IMR-90 (cell line): ENCODE measurements around the gene HNRNPAB. TPM values are rescaled to one million over a fixed set of nuclear protein-coding genes. Genes with fewer than 3 reads are reported as not detected.

Experiments used
- ATAC-seq: fragments of 200-7000 bp; cut with Tn5 transposase; 2 replicates; pipeline ENCODE4 v1.9.1; 2020; ENCODE audit warnings: low read depth, mild to moderate bottlenecking, moderate library complexity
- BruUV-seq: library from RNA; stranded (reverse); fragments of 400-500 nt; replicated peaks from 2 replicates; lab custom pipeline; 2021; lab: Mats Ljungman, UMichigan
- CTCF ChIA-PET: fragments of 300-600 bp; formaldehyde crosslinking; extraction: SDS; loops from one replicate; lab custom pipeline; 2021; ENCODE audit warnings: antibody characterized with exemption; lab: Yijun Ruan, JAX
- POLR2A ChIA-PET: fragments of 300-600 bp; sonication (Branson Sonifier 250); formaldehyde crosslinking; loops from one replicate; lab custom pipeline; 2022; ENCODE audit warnings: antibody characterized with exemption; ENCODE audit not compliant: unreplicated experiment; lab: Charles Lee
- DNase-seq: peaks from one replicate; pipeline ENCODE4 v3.0.0; 2013
- H2AFZ ChIP-seq: replicated peaks from 2 replicates; pipeline ENCODE3; 2013; ENCODE audit warnings: low read length, mild to moderate bottlenecking; ENCODE audit not compliant: poor library complexity
- H2AK5ac ChIP-seq: 2 replicates; pipeline ENCODE4 v1.6.1; 2013; ENCODE audit warnings: low read depth, low read length, inconsistent platforms
- H2AK9ac ChIP-seq: replicated peaks from 2 replicates; pipeline ENCODE3; 2013; ENCODE audit warnings: mild to moderate bottlenecking, low read depth, low read length, moderate library complexity; ENCODE audit not compliant: poor library complexity
- H2BK120ac ChIP-seq: 2 replicates; pipeline ENCODE4 v1.6.1; 2013; ENCODE audit warnings: low read depth, low read length, inconsistent platforms
- H2BK15ac ChIP-seq: 3 replicates; pipeline ENCODE4 v1.6.1; 2013; ENCODE audit warnings: low read depth, low read length, inconsistent platforms
- H2BK20ac ChIP-seq: 2 replicates; pipeline ENCODE4 v1.6.1; 2013; ENCODE audit warnings: low read depth, mild to moderate bottlenecking, inconsistent platforms, low read length, moderate library complexity
- H2BK5ac ChIP-seq: 2 replicates; pipeline ENCODE4 v1.6.1; 2013; ENCODE audit warnings: mild to moderate bottlenecking, low read depth, low read length, inconsistent platforms; ENCODE audit not compliant: poor library complexity, severe bottlenecking
- H3K14ac ChIP-seq: replicated peaks from 2 replicates; pipeline ENCODE4 v1.6.1; 2013; ENCODE audit warnings: low read depth, low read length, inconsistent platforms
- H3K18ac ChIP-seq: 2 replicates; pipeline ENCODE4 v1.6.1; 2013; ENCODE audit warnings: low read depth, low read length, control low read depth
- H3K23ac ChIP-seq: 2 replicates; pipeline ENCODE4 v1.6.1; 2013; ENCODE audit warnings: low read depth, low read length, inconsistent platforms
- H3K27ac ChIP-seq: 2 replicates; pipeline ENCODE4 v1.5.1; 2013; ENCODE audit warnings: mild to moderate bottlenecking, control low read depth, low read length; ENCODE audit not compliant: insufficient read depth
- H3K27me3 ChIP-seq: 2 replicates; pipeline ENCODE4 v1.6.1; 2013; ENCODE audit warnings: low read length; ENCODE audit not compliant: control insufficient read depth, insufficient read depth
- H3K36me3 ChIP-seq: 2 replicates; pipeline ENCODE4 v1.6.1; 2013; ENCODE audit warnings: low read length, mixed read lengths; ENCODE audit not compliant: control insufficient read depth, insufficient read depth
- H3K4ac ChIP-seq: 2 replicates; pipeline ENCODE4 v1.6.1; 2013; ENCODE audit warnings: low read depth, low read length, inconsistent platforms
- H3K4me1 ChIP-seq: 2 replicates; pipeline ENCODE4 v1.6.1; 2013; ENCODE audit warnings: low read length, mixed read lengths; ENCODE audit not compliant: control insufficient read depth, insufficient read depth
- H3K4me2 ChIP-seq: 2 replicates; pipeline ENCODE4 v1.6.1; 2013; ENCODE audit warnings: low read depth, mild to moderate bottlenecking, control low read depth, low read length, moderate library complexity
- H3K4me3 ChIP-seq: 2 replicates; pipeline ENCODE4 v1.5.1; 2013; ENCODE audit warnings: low read depth, mild to moderate bottlenecking, control low read depth, low read length, moderate library complexity; ENCODE audit not compliant: insufficient read depth
- H3K56ac ChIP-seq: 2 replicates; pipeline ENCODE4 v1.6.1; 2013; ENCODE audit warnings: low read length, inconsistent platforms; ENCODE audit not compliant: insufficient read depth; ENCODE audit errors: extremely low read depth
- H3K79me1 ChIP-seq, 2 experiments: 2 replicates each; pipeline ENCODE4 v1.6.1; 2013; ENCODE audit warnings: low read length in 2 of 2, inconsistent platforms in 1 of 2, low read depth in 1 of 2
- H3K9ac ChIP-seq: 2 replicates; pipeline ENCODE4 v1.6.1; 2013; ENCODE audit warnings: low read depth, low read length, control low read depth
- H3K9me1 ChIP-seq: 2 replicates; pipeline ENCODE4 v1.6.1; 2013; ENCODE audit warnings: low read length, inconsistent platforms; ENCODE audit not compliant: insufficient read depth
- H3K9me3 ChIP-seq: 2 replicates; pipeline ENCODE4 v1.6.1; 2013; ENCODE audit warnings: low read length; ENCODE audit not compliant: control insufficient read depth, insufficient read depth
- H4K20me1 ChIP-seq: 2 replicates; pipeline ENCODE4 v1.6.1; 2013; ENCODE audit warnings: low read length, inconsistent platforms; ENCODE audit not compliant: insufficient read depth
- H4K5ac ChIP-seq: 2 replicates; pipeline ENCODE4 v1.6.1; 2013; ENCODE audit warnings: mild to moderate bottlenecking, low read depth, low read length, control low read depth
- H4K8ac ChIP-seq, 2 experiments: 2 replicates each; pipeline ENCODE4 v1.6.1; 2013; ENCODE audit warnings: low read depth in 2 of 2, low read length in 2 of 2, control low read depth in 1 of 2, inconsistent platforms in 1 of 2
- H4K91ac ChIP-seq: 2 replicates; pipeline ENCODE4 v1.6.1; 2013; ENCODE audit warnings: low read depth, low read length, inconsistent platforms; ENCODE audit not compliant: insufficient read depth
- CEBPB ChIP-seq: IDR thresholded peaks from 2 replicates; pipeline ENCODE4 v1.6.1; 2012; ENCODE audit warnings: low read depth, low read length, improper control_type of control experiment
- CHD1 ChIP-seq: IDR thresholded peaks from 2 replicates; pipeline ENCODE4 v1.6.1; 2012; ENCODE audit warnings: low read depth, low read length, improper control_type of control experiment
- CTCF ChIP-seq: conservative IDR thresholded peaks from 2 replicates; pipeline ENCODE4 v1.5.1; 2012; ENCODE audit warnings: mild to moderate bottlenecking, low read depth, low read length, improper control_type of control experiment
- ELK1 ChIP-seq: fragments of 150-350 bp; IDR thresholded peaks from 2 replicates; pipeline ENCODE4 v1.6.1; 2016; ENCODE audit warnings: low read depth, mild to moderate bottlenecking, low read length, moderate library complexity, borderline replicate concordance
- FOS ChIP-seq: fragments of 150-350 bp; IDR thresholded peaks from 2 replicates; pipeline ENCODE4 v1.6.1; 2016; ENCODE audit warnings: low read depth, low read length
- MAFK ChIP-seq: IDR thresholded peaks from 2 replicates; pipeline ENCODE4 v1.6.1; 2012; ENCODE audit warnings: low read depth, low read length, improper control_type of control experiment
- MAZ ChIP-seq: IDR thresholded peaks from 2 replicates; pipeline ENCODE4 v1.6.1; 2012; ENCODE audit warnings: low read depth, mild to moderate bottlenecking, low read length, improper control_type of control experiment, moderate library complexity, borderline replicate concordance
- MXI1 ChIP-seq: IDR thresholded peaks from 2 replicates; pipeline ENCODE4 v1.6.1; 2012; ENCODE audit warnings: low read depth, mild to moderate bottlenecking, low read length, moderate library complexity, borderline replicate concordance
- NFE2L2 ChIP-seq: fragments of 150-350 bp; IDR thresholded peaks from 2 replicates; pipeline ENCODE4 v1.6.1; 2016; ENCODE audit warnings: low read depth, mild to moderate bottlenecking, low read length
- POLR2A ChIP-seq: IDR thresholded peaks from 2 replicates; pipeline ENCODE4 v1.6.1; 2012; ENCODE audit warnings: mild to moderate bottlenecking, low read depth, low read length
- RAD21 ChIP-seq: IDR thresholded peaks from 2 replicates; pipeline ENCODE4 v1.6.1; 2012; ENCODE audit warnings: low read length, improper control_type of control experiment
- RCOR1 ChIP-seq: IDR thresholded peaks from 2 replicates; pipeline ENCODE4 v1.6.1; 2012; ENCODE audit warnings: mild to moderate bottlenecking, low read length, improper control_type of control experiment; ENCODE audit not compliant: insufficient replicate concordance
- RFX5 ChIP-seq: IDR thresholded peaks from 2 replicates; pipeline ENCODE4 v1.8.0; 2012; ENCODE audit warnings: low read depth, mild to moderate bottlenecking, low read length, moderate library complexity
- USF2 ChIP-seq: fragments of 150-350 bp; IDR thresholded peaks from 2 replicates; pipeline ENCODE4 v1.6.1; 2017; ENCODE audit warnings: mild to moderate bottlenecking, antibody characterized with exemption, low read length, low read depth
- WGBS, 2 experiments: methylation state at CpG; one replicate each; pipeline versions ENCODE4 v1.1.5 to v1.1.7; 2013; ENCODE audit warnings: missing lambda C conversion rate in 2 of 2; ENCODE audit not compliant: insufficient read length in 1 of 2; ENCODE audit errors: extremely low coverage in 2 of 2; 5-methylcytosine and 5-hydroxymethylcytosine counted together
- dilution Hi-C: fragments of 300-500 bp; cut with HindIII; formaldehyde crosslinking; loops from one replicate; pipeline ENCODE4 v1.14.3; 2018; ENCODE audit warnings: low sequenced_read_pairs; ENCODE audit not compliant: unreplicated experiment
- in situ Hi-C: fragments of 300-500 bp; cut with MboI; formaldehyde crosslinking; loops from 3 replicates; pipeline ENCODE4 v1.14.3; 2019; ENCODE audit warnings: low sequenced_read_pairs, inconsistent platforms, mixed read lengths
- intact Hi-C: fragments of 100-400 bp; cut with micrococcal nuclease; formaldehyde crosslinking; loops from 2 replicates; pipeline ENCODE4 v1.10.0; 2022
- polyA plus RNA-seq, 3 experiments: library from polyadenylated mRNA; depleted of rRNA; stranded (reverse); fragments of >200 nt; gene quantifications; 2 replicates each; pipeline ENCODE4 v1.2.3, GENCODE V29; 2012; ENCODE audit warnings: low replicate concordance in 1 of 3
- total RNA-seq: library from RNA; depleted of rRNA; stranded (reverse); fragments of >200 nt; gene quantifications from 2 replicates; pipeline ENCODE4 v1.2.3, GENCODE V29; 2012

Gene HNRNPAB
- total and polyA plus RNA-seq, 2 of the 4 experiments (the other 2 are of a cell fraction), result 32.1 to 128 TPM

GRCh38 chr5:178237431-178238312 lies 33.3 kb downstream of the HNRNPAB start:
- Histone ChIP-seq H4K20me1 (no peaks in the 10 kb centered on the region), H3K9me3 (no peaks in the 10 kb centered on the region), H3K9me1 (peaks cover 7% of the 10 kb centered on the region), H2BK20ac (no peak overlapping the region), H2BK5ac (no peak overlapping the region), H3K4me1 (peaks cover 3% of the 10 kb centered on the region; the same call in 1 of the 2 replicates), H3K4me2 (no peak overlapping the region), H2AK5ac (no peak overlapping the region; the same call in 1 of the 2 replicates), H3K27me3 (no peaks in the 10 kb centered on the region), H3K36me3 (no peaks in the 10 kb centered on the region), H4K5ac (no peak overlapping the region), H3K79me1 (no peaks in the 10 kb centered on the region), H2BK15ac (no peak overlapping the region), H3K18ac (no peak overlapping the region), H3K23ac (no peak overlapping the region), H3K4ac (no peak overlapping the region), H3K14ac (no peak overlapping the region), H3K9ac (no peak overlapping the region), H2AK9ac (peak overlapping the region; percentile 20), H3K27ac (no peak overlapping the region), H4K91ac (no peak overlapping the region), H2AFZ (peak overlapping the region; percentile 23), H2BK120ac (no peak overlapping the region), H3K56ac (no peak overlapping the region), H3K4me3 (no peak overlapping the region), H4K8ac (no peak overlapping the region)
- WGBS, 2 experiments, result 58% methylated on average over 2 of the region's 13 CpGs; no CpG with 5 or more reads in 1 of the 2 experiments
- dilution Hi-C loops (no loop called here), in situ Hi-C loops (no loop called here), intact Hi-C loops (no loop called here)
- no peak for ATAC-seq
- CTCF ChIA-PET, result interaction anchor here (0.6 kb wide), 1 partner anchor 1608 kb away, joined by 4 read pairs; the partner anchor contains the start of gene SNCB
- POLR2A ChIA-PET, result no interaction called here
- BruUV-seq, result no TSS peak
- DNase-seq, result peak; percentile 15
- TF ChIP-seq POLR2A (no peak), MAZ (no peak), USF2 (no peak), NFE2L2 (no peak), CEBPB (no peak), RFX5 (no peak), MAFK (no peak), CTCF (no peak), RCOR1 (no peak), MXI1 (no peak), CHD1 (no peak), RAD21 (no peak), ELK1 (no peak), FOS (no peak)
